GM21737 (cell line): ENCODE data around the gene MBD2.

Experiments
- ATAC-seq: cut with Tn5 transposase; IDR thresholded peaks from one replicate; pipeline ENCODE4 v1.9.1; 2021; ENCODE audit warnings: mild to moderate bottlenecking, moderate library complexity; ENCODE audit not compliant: unreplicated experiment

MBD2 gene

GRCh38 chr18:54116541-54117257 lies 107.8 kb downstream of the MBD2 start:
- no peak for ATAC-seq

- no peak for ATAC-seq
Measured at GRCh38 chr18:54112356-54112755, 112.1 kb downstream of the MBD2 start.

- ATAC-seq: no peak
Measured at GRCh38 chr18:54109131-54109683, 115.3 kb downstream of the MBD2 start.

- ATAC-seq: no peak
Measured at GRCh38 chr18:54102123-54102522, 122.3 kb downstream of the MBD2 start.
